ENCODE measurements around the gene DUSP8.
"Not testable (repeated sequence)": the region's sequence is repeated elsewhere in the genome, so short reads cannot be mapped to it uniquely, and the experiment has no call there.

GRCh38 chr11:1595994-1596575, 24.0 kb upstream of the DUSP8 start:
- not testable (repeated sequence) for TF ChIP-seq POLR2A (IDR thresholded peaks at IDR 0.05; ENCODE audit: low read depth, low read length); TAF1 (IDR thresholded peaks at IDR 0.05; ENCODE audit: borderline replicate concordance, low read depth, low read length)

Data from GM12892 (cell line).